ENCODE measurements around the gene SERPINB1. TPM values are rescaled to one million over a fixed set of nuclear protein-coding genes. Genes with fewer than 3 reads are reported as not detected.

The SERPINB1 gene
- total RNA-seq, 2 donors from 2014 or later, result 26.6 to 27.3 TPM

- DNase-seq (ENCODE audit: low spot score), result no peak
- no peak for TF ChIP-seq CTCF (IDR thresholded peaks at IDR 0.05)
Observed at GRCh38 chr6:2870046-2870636, 28.5 kb upstream of the SERPINB1 start.

DNA sequence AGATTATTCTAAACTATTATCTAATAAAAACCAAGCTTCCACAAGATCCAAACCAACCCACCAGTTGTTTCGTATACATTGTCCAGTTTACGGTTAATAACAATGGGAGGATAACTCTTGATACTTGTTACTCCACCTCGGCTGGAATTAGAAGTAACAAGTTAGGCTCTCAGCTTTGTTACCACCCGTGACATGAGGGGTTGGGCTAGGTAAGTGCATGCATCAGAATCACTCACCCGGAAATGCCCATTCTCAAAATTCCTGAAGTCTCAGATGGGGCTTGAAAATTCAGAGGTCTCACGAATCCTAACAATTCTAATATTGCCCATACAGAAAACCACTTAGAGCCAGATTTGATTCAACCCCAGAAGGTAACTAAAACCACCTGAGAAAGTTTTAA is 27.0 kb upstream of the SERPINB1 start:
- TF ChIP-seq CTCF (IDR thresholded peaks at IDR 0.05), result no peak
- no peaks in the 10 kb centered on the region for H3K36me3 ChIP-seq
- H3K27ac ChIP-seq, result no peak overlapping the region
- no peak overlapping the region for H3K4me3 ChIP-seq
- peaks cover 0 to 17% of the 10 kb centered on the region in 2 donors for H3K4me1 ChIP-seq
- H3K27me3 ChIP-seq, result no peaks in the 10 kb centered on the region
- H3K9me3 ChIP-seq, result no peaks in the 10 kb centered on the region
- no peak for DNase-seq (ENCODE audit: low spot score)

More at GRCh38 chr6:2870046-2870636, 28.5 kb upstream of the SERPINB1 start:
- peaks cover 0 to 24% of the 10 kb centered on the region in 2 donors for H3K4me1 ChIP-seq
- H3K36me3 ChIP-seq, result no peaks in the 10 kb centered on the region
- H3K9me3 ChIP-seq, result no peaks in the 10 kb centered on the region
- no peaks in the 10 kb centered on the region for H3K27me3 ChIP-seq
- no peak overlapping the region for H3K4me3 ChIP-seq
- no peak overlapping the region for H3K27ac ChIP-seq

GRCh38 chr6:2866171-2866846 is 24.6 kb upstream of the SERPINB1 start:
- no peaks in the 10 kb centered on the region for H3K27me3 ChIP-seq
- no peaks in the 10 kb centered on the region for H3K36me3 ChIP-seq
- peaks cover 0 to 12% of the 10 kb centered on the region in 2 donors for H3K4me1 ChIP-seq
- no peaks in the 10 kb centered on the region for H3K9me3 ChIP-seq
- H3K4me3 ChIP-seq, result no peak overlapping the region
- no peak for TF ChIP-seq CTCF (IDR thresholded peaks at IDR 0.05)
- H3K27ac ChIP-seq, result no peak overlapping the region
- no peak for DNase-seq (ENCODE audit: low spot score)

GRCh38 chr6:2865694-2866151 is 24.1 kb upstream of the SERPINB1 start:
- Histone ChIP-seq H3K9me3 (no peaks in the 10 kb centered on the region), H3K36me3 (no peaks in the 10 kb centered on the region), H3K27me3 (no peaks in the 10 kb centered on the region), H3K4me3 (no peak overlapping the region), H3K4me1 (peaks cover 0 to 12% of the 10 kb centered on the region in 2 donors), H3K27ac (no peak overlapping the region)
- TF ChIP-seq CTCF (IDR thresholded peaks at IDR 0.05), result no peak
- no peak for DNase-seq (ENCODE audit: low spot score)

GRCh38 chr6:2865270-2865669 is 23.6 kb upstream of the SERPINB1 start:
- H3K4me1 ChIP-seq, result peaks cover 0 to 12% of the 10 kb centered on the region in 2 donors
- H3K27me3 ChIP-seq, result no peaks in the 10 kb centered on the region
- DNase-seq (ENCODE audit: low spot score), result no peak
- H3K4me3 ChIP-seq, result no peak overlapping the region
- no peak overlapping the region for H3K27ac ChIP-seq
- no peaks in the 10 kb centered on the region for H3K9me3 ChIP-seq
- H3K36me3 ChIP-seq, result no peaks in the 10 kb centered on the region
- no peak for TF ChIP-seq CTCF (IDR thresholded peaks at IDR 0.05)
